Osteoblast (primary cell): ENCODE data around the gene NPC1. TPM values are rescaled to one million over a fixed set of nuclear protein-coding genes. Genes with fewer than 3 reads are reported as not detected.

Experiments used
- DNase-seq: peaks from one replicate; pipeline ENCODE4 v3.0.0; 2011; ENCODE audit warnings: low spot score, mixed read lengths; ENCODE audit not compliant: insufficient read length; ENCODE audit errors: missing footprints
- H2AFZ ChIP-seq: 2 replicates; pipeline ENCODE4 v1.6.0; 2011; ENCODE audit warnings: mild to moderate bottlenecking, low read length
- H3K27ac ChIP-seq: 2 replicates; pipeline ENCODE4 v1.5.1; 2011; ENCODE audit warnings: mild to moderate bottlenecking, low read depth, low read length, moderate library complexity
- H3K27me3 ChIP-seq: 2 replicates; pipeline ENCODE4 v1.6.0; 2012; ENCODE audit warnings: mild to moderate bottlenecking, control low read depth, inconsistent platforms, low read length, moderate library complexity; ENCODE audit not compliant: insufficient read depth
- H3K36me3 ChIP-seq: 2 replicates; pipeline ENCODE4 v1.5.1; 2011; ENCODE audit warnings: mild to moderate bottlenecking, low read length, control low read depth, moderate library complexity; ENCODE audit not compliant: insufficient read depth
- H3K4me1 ChIP-seq: 2 replicates; pipeline ENCODE4 v1.5.1; 2011; ENCODE audit warnings: mild to moderate bottlenecking, low read length, control low read depth, moderate library complexity; ENCODE audit not compliant: insufficient read depth
- H3K4me2 ChIP-seq: 2 replicates; pipeline ENCODE4 v1.6.0; 2011; ENCODE audit warnings: mild to moderate bottlenecking, low read length; ENCODE audit not compliant: insufficient read depth
- H3K4me3 ChIP-seq: fragments of 200-600 bp; sonication (generic); 3 replicates; pipeline ENCODE4 v1.5.1; 2012; ENCODE audit warnings: mild to moderate bottlenecking, low read length, inconsistent platforms; ENCODE audit not compliant: insufficient read depth
- H3K79me2 ChIP-seq: 2 replicates; pipeline ENCODE4 v1.6.0; 2012; ENCODE audit warnings: mild to moderate bottlenecking, low read length, control low read depth, inconsistent platforms; ENCODE audit not compliant: insufficient read depth
- H3K9me3 ChIP-seq: 2 replicates; pipeline ENCODE4 v1.5.1; 2011; ENCODE audit warnings: low read depth, low read length, control low read depth
- H4K20me1 ChIP-seq: 2 replicates; pipeline ENCODE4 v1.6.0; 2012; ENCODE audit warnings: mild to moderate bottlenecking, low read length, control low read depth; ENCODE audit not compliant: insufficient read depth
- total RNA-seq: library from RNA; depleted of rRNA; stranded (reverse); fragments of >200 nt; gene quantifications from 2 replicates; pipeline ENCODE4 v1.2.3, GENCODE V29; 2012
- TF ChIP-seq, protein P1 (sequence below): IDR thresholded peaks from 2 replicates; pipeline ENCODE4 v1.5.1; 2011; ENCODE audit warnings: mild to moderate bottlenecking, low read depth, low read length, moderate library complexity; ENCODE audit errors: extremely low read depth

Gene NPC1
- total RNA-seq, 1 donor: 136 TPM

DNA sequence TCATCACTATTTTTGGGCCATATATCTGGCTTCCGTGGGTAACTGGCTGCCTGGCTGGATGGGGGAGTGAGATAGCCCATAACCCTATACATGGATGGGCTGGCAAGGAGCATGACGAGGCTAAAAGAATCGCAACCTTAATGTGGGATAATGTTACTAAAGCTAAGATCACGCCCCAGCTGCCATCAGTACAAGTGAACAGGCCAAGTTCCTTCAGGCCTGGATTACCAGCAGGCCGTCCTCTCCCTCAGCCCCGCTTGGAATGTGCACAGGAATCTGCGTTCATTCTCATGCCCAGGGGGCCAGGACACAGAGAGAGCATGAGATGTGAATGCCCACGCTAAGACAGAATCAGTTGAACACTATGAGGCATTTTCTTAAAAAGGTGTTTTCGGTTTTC lies 48.3 kb downstream of the NPC1 start:
- TF ChIP-seq, protein P1, sequence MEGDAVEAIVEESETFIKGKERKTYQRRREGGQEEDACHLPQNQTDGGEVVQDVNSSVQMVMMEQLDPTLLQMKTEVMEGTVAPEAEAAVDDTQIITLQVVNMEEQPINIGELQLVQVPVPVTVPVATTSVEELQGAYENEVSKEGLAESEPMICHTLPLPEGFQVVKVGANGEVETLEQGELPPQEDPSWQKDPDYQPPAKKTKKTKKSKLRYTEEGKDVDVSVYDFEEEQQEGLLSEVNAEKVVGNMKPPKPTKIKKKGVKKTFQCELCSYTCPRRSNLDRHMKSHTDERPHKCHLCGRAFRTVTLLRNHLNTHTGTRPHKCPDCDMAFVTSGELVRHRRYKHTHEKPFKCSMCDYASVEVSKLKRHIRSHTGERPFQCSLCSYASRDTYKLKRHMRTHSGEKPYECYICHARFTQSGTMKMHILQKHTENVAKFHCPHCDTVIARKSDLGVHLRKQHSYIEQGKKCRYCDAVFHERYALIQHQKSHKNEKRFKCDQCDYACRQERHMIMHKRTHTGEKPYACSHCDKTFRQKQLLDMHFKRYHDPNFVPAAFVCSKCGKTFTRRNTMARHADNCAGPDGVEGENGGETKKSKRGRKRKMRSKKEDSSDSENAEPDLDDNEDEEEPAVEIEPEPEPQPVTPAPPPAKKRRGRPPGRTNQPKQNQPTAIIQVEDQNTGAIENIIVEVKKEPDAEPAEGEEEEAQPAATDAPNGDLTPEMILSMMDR: no peak
- Histone ChIP-seq H3K79me2 (peaks cover 6% of the 10 kb centered on the region), H3K4me3 (no peak overlapping the region), H4K20me1 (peaks cover 3% of the 10 kb centered on the region), H3K4me2 (no peak overlapping the region), H3K36me3 (peaks cover 98% of the 10 kb centered on the region), H3K27ac (no peak overlapping the region), H3K27me3 (no peaks in the 10 kb centered on the region), H2AFZ (no peak overlapping the region), H3K9me3 (no peaks in the 10 kb centered on the region), H3K4me1 (peaks cover 9% of the 10 kb centered on the region)
- no peak for DNase-seq

DNA sequence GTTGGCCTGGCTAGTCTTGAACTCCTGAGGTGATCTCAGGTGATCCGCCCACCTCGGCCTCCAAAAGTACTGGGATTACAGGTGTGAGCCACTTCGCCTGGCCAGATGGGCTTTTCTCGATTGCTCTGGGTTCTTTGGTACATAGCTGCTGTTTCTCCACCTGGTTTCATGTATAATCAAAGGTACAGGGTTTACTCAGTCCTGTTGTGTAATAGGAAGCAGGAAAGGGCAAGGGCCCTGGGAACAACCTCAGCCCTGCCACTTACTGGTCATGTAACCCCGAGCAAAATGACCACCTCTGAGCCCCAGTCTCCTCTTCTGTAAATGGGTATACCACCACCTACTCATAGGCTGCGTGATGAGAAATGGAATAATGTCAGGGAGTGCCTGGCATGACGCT lies 49.0 kb downstream of the NPC1 start:
- Histone ChIP-seq H3K4me1 (peaks cover 3% of the 10 kb centered on the region), H3K4me3 (no peak overlapping the region), H3K27ac (no peak overlapping the region), H3K27me3 (no peaks in the 10 kb centered on the region), H2AFZ (no peak overlapping the region), H4K20me1 (peaks cover 3% of the 10 kb centered on the region), H3K36me3 (peaks cover 99% of the 10 kb centered on the region), H3K4me2 (no peak overlapping the region), H3K79me2 (peaks cover 6% of the 10 kb centered on the region), H3K9me3 (no peaks in the 10 kb centered on the region)
- DNase-seq: no peak
- TF ChIP-seq, protein P1: no peak

DNA sequence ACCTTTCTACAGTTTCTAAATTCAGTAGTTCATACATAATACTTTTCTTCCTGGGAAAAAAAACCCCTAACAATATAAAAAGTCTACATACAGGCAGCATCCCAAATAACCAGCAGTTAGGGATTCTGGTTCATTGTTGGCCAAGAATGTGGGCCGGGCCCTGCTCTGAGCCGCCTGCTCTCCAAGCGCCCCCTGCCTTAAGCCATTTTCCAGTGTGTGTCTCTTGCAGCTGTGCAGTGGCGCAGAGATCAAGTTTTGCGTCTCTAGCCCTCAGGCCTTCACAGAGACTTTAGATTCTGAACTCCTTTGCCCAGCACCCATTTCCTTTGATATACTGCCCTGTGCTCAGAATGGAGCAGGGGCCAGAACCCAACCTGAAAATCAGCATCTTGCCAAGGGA lies 50.1 kb downstream of the NPC1 start:
- Histone ChIP-seq H3K4me1 (no peaks in the 10 kb centered on the region), H3K9me3 (no peaks in the 10 kb centered on the region), H4K20me1 (no peaks in the 10 kb centered on the region), H2AFZ (no peak overlapping the region), H3K4me3 (no peak overlapping the region), H3K27me3 (no peaks in the 10 kb centered on the region), H3K27ac (no peak overlapping the region), H3K79me2 (peaks cover 6% of the 10 kb centered on the region), H3K36me3 (peaks cover 99% of the 10 kb centered on the region), H3K4me2 (no peak overlapping the region)
- DNase-seq: no peak
- TF ChIP-seq, protein P1: no peak

DNA sequence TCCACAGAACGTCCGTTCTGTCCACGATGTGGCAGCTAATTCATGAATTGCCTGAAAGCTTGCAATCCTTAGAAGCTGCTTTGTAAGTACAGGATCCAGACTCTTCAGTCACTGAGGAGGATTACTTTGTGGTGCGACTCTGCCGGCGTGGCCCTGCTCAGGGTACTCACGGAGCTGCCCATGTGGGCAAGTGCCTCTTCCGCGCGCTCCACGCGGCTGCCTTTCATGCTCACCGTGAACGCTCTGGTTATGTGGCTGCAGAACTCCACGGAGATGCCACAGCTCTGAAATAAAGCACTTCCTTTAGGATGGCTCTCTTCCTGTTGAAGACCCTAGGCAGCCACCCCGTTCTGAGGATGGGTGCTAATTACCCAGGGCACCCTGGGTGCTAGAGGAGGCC lies 52.0 kb downstream of the NPC1 start:
- Histone ChIP-seq H3K27ac (no peak overlapping the region), H2AFZ (no peak overlapping the region), H3K27me3 (no peaks in the 10 kb centered on the region), H3K4me1 (peaks cover 12% of the 10 kb centered on the region), H3K4me2 (no peak overlapping the region), H4K20me1 (no peaks in the 10 kb centered on the region), H3K4me3 (no peak overlapping the region), H3K36me3 (peaks cover 92% of the 10 kb centered on the region), H3K79me2 (peaks cover 6% of the 10 kb centered on the region), H3K9me3 (no peaks in the 10 kb centered on the region)
- TF ChIP-seq, protein P1: no peak
- no peak for DNase-seq
